Measurements from ENCODE around the gene WBP2. TPM values are rescaled to one million over a fixed set of nuclear protein-coding genes. Genes with fewer than 3 reads are reported as not detected.

WBP2 gene
- total and polyA plus RNA-seq, 2 of the 13 experiments (the other 11 are each of a cell fraction or from before 2014, with no cell fraction given) = 29.2 to 29.5 TPM

- no peak for TF ChIP-seq MTF1 (CRISPR knock-in tag; IDR thresholded peaks at IDR 0.05)
- peak; percentile 34; the same call in 1 of the 2 replicates for TF ChIP-seq IRF2 (CRISPR knock-in tag; IDR thresholded peaks at IDR 0.05)
- TF ChIP-seq ZNF841 (CRISPR knock-in tag; IDR thresholded peaks at IDR 0.05; ENCODE audit: borderline replicate concordance) = no peak
- TF ChIP-seq ZNF496 (CRISPR knock-in tag; IDR thresholded peaks at IDR 0.05; ENCODE audit: insufficient replicate concordance) = no peak
- no peak for TF ChIP-seq ZBTB42 (CRISPR knock-in tag; IDR thresholded peaks at IDR 0.05)
- TF ChIP-seq ADNP (CRISPR knock-in tag; IDR thresholded peaks at IDR 0.05) = no peak
- no peak for TF ChIP-seq ZNF10 (CRISPR knock-in tag; IDR thresholded peaks at IDR 0.05; ENCODE audit: borderline replicate concordance, low read depth)
- TF ChIP-seq ZNF740 (CRISPR knock-in tag; IDR thresholded peaks at IDR 0.05) = peak; percentile 99
- peak; percentile 51; the same call in 1 of the 2 replicates for TF ChIP-seq SOX13 (IDR thresholded peaks at IDR 0.05)
- peak in 1 of 2 experiments; percentile 70; a peak in 2 of 4 replicates for TF ChIP-seq SOX13 (CRISPR knock-in tag; conservative IDR thresholded peaks at IDR 0.05 in 1 of 2, IDR thresholded peaks at IDR 0.05 in 1 of 2)
- TF ChIP-seq NFE2 (CRISPR knock-in tag; IDR thresholded peaks at IDR 0.05) = no peak
- TF ChIP-seq ZMYM2 (CRISPR knock-in tag; IDR thresholded peaks at IDR 0.05) = no peak; the same call in none of the 2 replicates
- peak; percentile 73 for TF ChIP-seq ZNF781 (CRISPR knock-in tag; IDR thresholded peaks at IDR 0.05; ENCODE audit: borderline replicate concordance, not compliant biosample characterization)
- peak; percentile 56; the same call in 1 of the 2 replicates for TF ChIP-seq TFE3 (CRISPR knock-in tag; IDR thresholded peaks at IDR 0.05)
- TF ChIP-seq, protein P1, sequence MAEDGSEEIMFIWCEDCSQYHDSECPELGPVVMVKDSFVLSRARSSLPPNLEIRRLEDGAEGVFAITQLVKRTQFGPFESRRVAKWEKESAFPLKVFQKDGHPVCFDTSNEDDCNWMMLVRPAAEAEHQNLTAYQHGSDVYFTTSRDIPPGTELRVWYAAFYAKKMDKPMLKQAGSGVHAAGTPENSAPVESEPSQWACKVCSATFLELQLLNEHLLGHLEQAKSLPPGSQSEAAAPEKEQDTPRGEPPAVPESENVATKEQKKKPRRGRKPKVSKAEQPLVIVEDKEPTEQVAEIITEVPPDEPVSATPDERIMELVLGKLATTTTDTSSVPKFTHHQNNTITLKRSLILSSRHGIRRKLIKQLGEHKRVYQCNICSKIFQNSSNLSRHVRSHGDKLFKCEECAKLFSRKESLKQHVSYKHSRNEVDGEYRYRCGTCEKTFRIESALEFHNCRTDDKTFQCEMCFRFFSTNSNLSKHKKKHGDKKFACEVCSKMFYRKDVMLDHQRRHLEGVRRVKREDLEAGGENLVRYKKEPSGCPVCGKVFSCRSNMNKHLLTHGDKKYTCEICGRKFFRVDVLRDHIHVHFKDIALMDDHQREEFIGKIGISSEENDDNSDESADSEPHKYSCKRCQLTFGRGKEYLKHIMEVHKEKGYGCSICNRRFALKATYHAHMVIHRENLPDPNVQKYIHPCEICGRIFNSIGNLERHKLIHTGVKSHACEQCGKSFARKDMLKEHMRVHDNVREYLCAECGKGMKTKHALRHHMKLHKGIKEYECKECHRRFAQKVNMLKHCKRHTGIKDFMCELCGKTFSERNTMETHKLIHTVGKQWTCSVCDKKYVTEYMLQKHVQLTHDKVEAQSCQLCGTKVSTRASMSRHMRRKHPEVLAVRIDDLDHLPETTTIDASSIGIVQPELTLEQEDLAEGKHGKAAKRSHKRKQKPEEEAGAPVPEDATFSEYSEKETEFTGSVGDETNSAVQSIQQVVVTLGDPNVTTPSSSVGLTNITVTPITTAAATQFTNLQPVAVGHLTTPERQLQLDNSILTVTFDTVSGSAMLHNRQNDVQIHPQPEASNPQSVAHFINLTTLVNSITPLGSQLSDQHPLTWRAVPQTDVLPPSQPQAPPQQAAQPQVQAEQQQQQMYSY (CRISPR knock-in tag; IDR thresholded peaks at IDR 0.05) = 0 out of 2 replicates have a peak, but pooled peaks have one; percentile 29
- TF ChIP-seq KAT2B (IDR thresholded peaks at IDR 0.05; ENCODE audit: borderline replicate concordance, low read depth, low read length) = no peak
- TF ChIP-seq ZNF512 (CRISPR knock-in tag; IDR thresholded peaks at IDR 0.05) = no peak
- TF ChIP-seq ZC3H4 (CRISPR knock-in tag; IDR thresholded peaks at IDR 0.05; ENCODE audit: borderline replicate concordance) = 0 out of 2 replicates have a peak, but pooled peaks have one; percentile 15
- TF ChIP-seq KLF16 (CRISPR knock-in tag; IDR thresholded peaks at IDR 0.05) = peak in 1 of 2 experiments; percentile 82; a peak in 2 of 4 replicates
- TF ChIP-seq ZMYM3 (CRISPR knock-in tag; IDR thresholded peaks at IDR 0.05) = no peak
Measured at GRCh38 chr17:75891605-75892555, 36.7 kb upstream of the WBP2 start (continued).

Measured in HepG2 (cell line).